HCT116 (cell line): ENCODE data around the gene ACVR1B. TPM values are rescaled to one million over a fixed set of nuclear protein-coding genes. Genes with fewer than 3 reads are reported as not detected.

Experiments
- ATAC-seq: fragments of 200-7000 bp; cut with Tn5 transposase; 2 replicates; pipeline ENCODE4 v1.9.1; 2020; ENCODE audit warnings: mild to moderate bottlenecking, moderate library complexity
- BruUV-seq: library from RNA; stranded (reverse); fragments of 400-500 nt; replicated peaks from 2 replicates; lab custom pipeline; 2021; lab: Mats Ljungman, UMichigan
- CTCF ChIA-PET: fragments of 300-600 bp; sonication (Branson Sonifier 250); formaldehyde crosslinking; loops from one replicate; lab custom pipeline; 2021; ENCODE audit warnings: antibody characterized with exemption; lab: Charles Lee
- POLR2A ChIA-PET: fragments of 300-600, 350-600 bp; sonication (Branson Sonifier 250); formaldehyde crosslinking; loops from one replicate; lab custom pipeline; 2021; ENCODE audit warnings: antibody characterized with exemption; lab: Charles Lee
- RAD21 ChIA-PET, 2 experiments: fragments of 300-600 bp; sonication (Branson Sonifier 250); formaldehyde crosslinking; loops; one replicate each; lab custom pipeline; 2023; ENCODE audit warnings: low total read pairs in 2 of 2; ENCODE audit not compliant: uncharacterized antibody in 2 of 2, unreplicated experiment in 2 of 2, low non-redundant PET in 1 of 2; lab: Charles Lee
- DNase-seq: peaks from one replicate; pipeline ENCODE4 v3.0.0-alpha.2; 2010; ENCODE audit warnings: low read depth, low spot score
- H2AFZ ChIP-seq: fragments of 200-600 bp; shearing (Covaris generic), sonication (generic); 2 replicates; pipeline ENCODE4 v1.6.1; 2017; ENCODE audit warnings: low read depth, mixed run types, mixed read lengths, antibody characterized with exemption, low read length; ENCODE audit not compliant: poor library complexity, severe bottlenecking
- H3K27ac ChIP-seq: 2 replicates; pipeline ENCODE4 v1.5.1; 2012; ENCODE audit warnings: low read depth, low read length
- H3K27me3 ChIP-seq: fragments of 200-600 bp; sonication (generic); 2 replicates; pipeline ENCODE4 v1.6.1; 2016; ENCODE audit warnings: mixed run types, low read length, mixed read lengths; ENCODE audit not compliant: insufficient read depth
- H3K36me3 ChIP-seq, 2 experiments: fragments of 200-500 bp in 1 of 2; fragments of 200-600 bp in 1 of 2; sonication (Bioruptor generic) in 1 of 2; sonication (generic) in 1 of 2; 2 replicates each; pipeline versions ENCODE4 v1.5.1 to v1.6.1; 2014 to 2016; ENCODE audit warnings: low read length in 2 of 2, inconsistent platforms in 1 of 2, mixed read lengths in 1 of 2, mixed run types in 1 of 2; ENCODE audit not compliant: insufficient read depth in 2 of 2, control insufficient read depth in 1 of 2
- H3K4me1 ChIP-seq, 2 experiments: fragments of 200-600 bp in 1 of 2; sonication (generic) in 1 of 2; 2 replicates each; pipeline versions ENCODE4 v1.5.1 to v1.6.1; 2012 to 2017; ENCODE audit warnings: low read length in 2 of 2, inconsistent platforms in 1 of 2, mild to moderate bottlenecking in 1 of 2, mixed read lengths in 1 of 2, mixed run types in 1 of 2, moderate library complexity in 1 of 2; ENCODE audit not compliant: insufficient read depth in 2 of 2, control insufficient read depth in 1 of 2
- H3K4me2 ChIP-seq: fragments of 200-600 bp; sonication (generic); 2 replicates; pipeline ENCODE4 v1.6.1; 2017; ENCODE audit warnings: mixed run types, low read length, mixed read lengths
- H3K4me3 ChIP-seq, 2 experiments: fragments of 200-600 bp in 1 of 2; sonication (generic) in 1 of 2; replicated peaks in 1 of 2; 2 replicates each; pipeline ENCODE4 v1.5.1; 2011 to 2016; ENCODE audit warnings: low read length in 2 of 2, control low read depth in 1 of 2, low read depth in 1 of 2, mild to moderate bottlenecking in 1 of 2, mixed read lengths in 1 of 2, mixed run types in 1 of 2
- H3K79me2 ChIP-seq: fragments of 200-600 bp; sonication (generic); 2 replicates; pipeline ENCODE4 v1.6.1; 2017; ENCODE audit warnings: mild to moderate bottlenecking, mixed run types, low read length, moderate library complexity, mixed read lengths; ENCODE audit not compliant: insufficient read depth
- H3K9ac ChIP-seq: fragments of 200-600 bp; sonication (generic); 2 replicates; pipeline ENCODE4 v1.6.1; 2016; ENCODE audit warnings: low read length, mixed read lengths
- H3K9me2 ChIP-seq: fragments of 200-600 bp; sonication (generic), shearing (Covaris generic); 2 replicates; pipeline ENCODE4 v1.6.1; 2017; ENCODE audit warnings: mixed run types, mild to moderate bottlenecking, moderate library complexity; ENCODE audit not compliant: insufficient read depth
- H3K9me3 ChIP-seq, 2 experiments: fragments of 200-500 bp in 1 of 2; fragments of 200-600 bp in 1 of 2; sonication (Bioruptor generic) in 1 of 2; sonication (generic) in 1 of 2; 2 replicates each; pipeline ENCODE4 v1.6.1; 2014 to 2017; ENCODE audit warnings: low read length in 2 of 2, mixed read lengths in 2 of 2, inconsistent platforms in 1 of 2, low read depth in 1 of 2, mild to moderate bottlenecking in 1 of 2, mixed run types in 1 of 2, moderate library complexity in 1 of 2; ENCODE audit not compliant: control insufficient read depth in 1 of 2, insufficient read depth in 1 of 2
- H4K20me1 ChIP-seq: fragments of 200-600 bp; sonication (generic), shearing (Covaris generic); 2 replicates; pipeline ENCODE4 v1.6.1; 2017; ENCODE audit warnings: mixed run types, mild to moderate bottlenecking, moderate library complexity; ENCODE audit not compliant: insufficient read depth
- ELF1 ChIP-seq: IDR thresholded peaks from 2 replicates; pipeline ENCODE4 v1.6.1; 2012; ENCODE audit warnings: low read depth, borderline replicate concordance
- EZH2 ChIP-seq: fragments of 200-600 bp; sonication (generic); IDR thresholded peaks from 2 replicates; pipeline ENCODE4 v1.6.1; 2017; ENCODE audit warnings: antibody characterized with exemption, mixed run types
- EZH2phosphoT487 ChIP-seq: fragments of 200-600 bp; IDR thresholded peaks from 2 replicates; pipeline ENCODE4 v1.6.1; 2018; ENCODE audit warnings: antibody characterized with exemption, borderline replicate concordance
- FOSL1 ChIP-seq: IDR thresholded peaks from 2 replicates; pipeline ENCODE4 v1.6.1; 2012; ENCODE audit warnings: low read depth
- POLR2A ChIP-seq: IDR thresholded peaks from 2 replicates; pipeline ENCODE4 v1.7.0; 2011; ENCODE audit warnings: borderline replicate concordance; ENCODE audit not compliant: insufficient read depth, insufficient read length; ENCODE audit errors: extremely low read depth
- POLR2AphosphoS5 ChIP-seq: IDR thresholded peaks from 2 replicates; pipeline ENCODE4 v1.6.1; 2011; ENCODE audit warnings: mild to moderate bottlenecking, low read depth, low read length, moderate library complexity
- SIN3A ChIP-seq: IDR thresholded peaks from 2 replicates; pipeline ENCODE4 v1.6.1; 2012; ENCODE audit warnings: low read depth
- SRF ChIP-seq: IDR thresholded peaks from 2 replicates; pipeline ENCODE4 v1.6.1; 2012; ENCODE audit warnings: low read depth
- YY1 ChIP-seq: IDR thresholded peaks from 2 replicates; pipeline ENCODE4 v1.6.1; 2011; ENCODE audit warnings: low read length, low read depth, moderate library complexity, mild to moderate bottlenecking; ENCODE audit not compliant: insufficient replicate concordance; ENCODE audit errors: extremely low read depth
- ZFX ChIP-seq: fragments of 450-650 bp; IDR thresholded peaks from 2 replicates; pipeline ENCODE4 v1.6.1; 2017
- intact Hi-C: fragments of 100-400 bp; cut with micrococcal nuclease; formaldehyde crosslinking; loops from 2 replicates; pipeline ENCODE4 v1.10.0; 2022
- total RNA-seq: library from RNA; stranded (reverse); gene quantifications from one replicate; pipeline ENCODE4 v1.2.1, GENCODE V29; 2021; ENCODE audit not compliant: unreplicated experiment
- TF ChIP-seq, protein P1 (sequence below): IDR thresholded peaks from 2 replicates; pipeline ENCODE4 v1.6.1; 2012
- TF ChIP-seq, protein P2 (sequence below): IDR thresholded peaks from 2 replicates; pipeline ENCODE4 v1.6.1; 2012; ENCODE audit warnings: low read depth

Gene ACVR1B
- total RNA-seq, 1 experiment from 2014 or later, result 22.7 TPM

DNA sequence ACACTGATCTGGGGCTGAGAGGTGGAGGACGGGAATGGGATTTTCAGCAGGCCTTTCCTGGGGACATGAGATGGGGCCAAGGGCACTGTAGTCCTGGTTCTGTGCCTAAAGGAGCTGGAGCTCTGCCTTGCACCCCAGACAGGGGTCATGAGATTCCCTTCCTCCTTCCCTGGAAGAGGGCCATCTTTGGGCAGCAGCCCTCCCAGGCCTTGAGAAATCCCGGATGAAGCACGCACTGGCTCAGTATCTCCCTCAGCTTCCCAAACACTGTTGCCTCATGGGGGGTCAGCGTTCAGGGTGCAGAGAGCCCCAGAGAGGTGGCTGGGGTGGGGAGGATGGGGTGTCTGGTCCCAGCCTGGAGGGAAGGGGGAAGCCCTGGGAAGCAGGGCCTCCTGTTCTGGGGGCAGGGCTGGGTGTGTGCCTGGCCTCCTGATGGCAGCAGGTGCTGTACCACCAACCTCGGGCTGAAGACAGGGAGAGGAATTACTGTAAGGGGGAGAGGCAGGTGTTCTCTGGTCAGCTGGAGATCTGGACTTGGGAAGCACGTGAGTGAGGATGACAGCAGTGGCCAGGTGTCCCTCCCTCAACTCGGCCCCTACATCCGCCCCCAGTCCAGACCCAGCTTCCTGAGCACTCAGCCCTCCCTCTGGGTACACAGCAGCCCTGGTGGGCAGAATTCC, 91.3 kb downstream of the ACVR1B start:
- no TSS peak for BruUV-seq
- TF ChIP-seq ZFX (no peak), FOSL1 (no peak), SIN3A (no peak), POLR2AphosphoS5 (no peak), EZH2 (no peak)
- TF ChIP-seq, all 23 proteins: peak for 0
- intact Hi-C loops, result no loop called here
- no peak for DNase-seq
- H3K9me2 ChIP-seq, result no peaks in the 10 kb centered on the region
- H3K27ac ChIP-seq, result no peak overlapping the region
- H3K27me3 ChIP-seq, result no peaks in the 10 kb centered on the region
- ChIA-PET RAD21 (no interaction called here), POLR2A (no interaction called here), CTCF (interaction anchor here (0.8 kb wide), 1 partner anchor 26 kb away, joined by 3 read pairs; no protein-coding TSS in a partner anchor)
- no peaks in the 10 kb centered on the region for H3K9me3 ChIP-seq
- no peaks in the 10 kb centered on the region for H3K36me3 ChIP-seq
- H4K20me1 ChIP-seq, result no peaks in the 10 kb centered on the region
- peaks cover 20% of the 10 kb centered on the region for H3K79me2 ChIP-seq
- ATAC-seq, result no peak
- no peak overlapping the region for H3K9ac ChIP-seq
- no peak overlapping the region for H2AFZ ChIP-seq
- H3K4me3 ChIP-seq, result no peak overlapping the region
- H3K4me1 ChIP-seq, result peaks cover 0 to 21% of the 10 kb centered on the region in 2 experiments; a peak in 1 of 4 replicates
- H3K4me2 ChIP-seq, result no peak overlapping the region

DNA sequence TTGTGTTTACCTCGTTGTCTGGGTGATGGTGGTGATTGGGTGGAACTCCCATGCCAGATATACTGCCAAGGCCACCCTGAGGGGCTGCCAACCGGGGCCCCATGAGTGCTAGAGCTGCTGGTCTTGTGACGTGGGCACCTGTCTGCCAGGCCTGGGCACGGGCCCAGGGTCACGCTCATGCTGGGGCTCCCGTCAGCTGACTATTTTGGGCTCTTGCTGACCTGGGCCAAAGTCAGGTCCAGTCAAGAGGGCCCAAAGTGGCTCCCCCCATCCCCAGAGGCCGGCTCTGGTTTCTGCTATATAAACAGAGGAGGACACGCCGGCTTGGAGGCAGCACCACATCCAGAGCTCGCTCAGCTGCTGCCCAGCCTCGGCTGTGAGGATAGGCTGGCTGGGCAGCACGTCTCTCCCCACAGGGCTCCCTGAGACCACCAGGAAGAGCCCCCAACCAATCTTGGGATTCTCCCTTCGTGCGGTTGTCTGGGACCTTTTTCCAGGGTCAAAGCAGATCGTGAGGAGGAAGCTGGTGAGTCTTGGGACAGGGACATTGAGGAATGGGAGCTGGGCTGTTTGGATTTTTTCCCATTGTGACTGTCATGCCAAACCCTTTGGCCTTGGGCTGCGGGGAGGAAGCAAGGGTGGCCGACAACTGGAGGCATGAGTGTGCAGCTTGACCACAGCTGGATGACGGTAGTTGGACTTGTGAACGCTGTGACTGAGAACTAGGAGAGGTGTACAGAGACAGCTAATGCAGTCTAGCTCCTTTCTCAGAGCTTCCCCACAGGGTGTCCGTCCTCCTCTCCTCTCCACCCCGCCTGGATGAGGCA, 92.1 kb downstream of the ACVR1B start:
- H3K4me2 ChIP-seq, result no peak overlapping the region
- H3K4me3 ChIP-seq, result no peak overlapping the region
- no peaks in the 10 kb centered on the region for H3K9me2 ChIP-seq
- H3K4me1 ChIP-seq, result peaks cover 0 to 14% of the 10 kb centered on the region in 2 experiments; a peak in 1 of 4 replicates
- DNase-seq (no peak), ATAC-seq (no peak)
- peaks cover 15% of the 10 kb centered on the region for H3K79me2 ChIP-seq
- intact Hi-C loops, result no loop called here
- ChIA-PET POLR2A (no interaction called here), CTCF (interaction anchor here (0.8 kb wide), 1 partner anchor 25 kb away, joined by 3 read pairs; no protein-coding TSS in a partner anchor), RAD21 (no interaction called here)
- no peaks in the 10 kb centered on the region for H3K27me3 ChIP-seq
- no peaks in the 10 kb centered on the region for H3K9me3 ChIP-seq
- no peaks in the 10 kb centered on the region for H4K20me1 ChIP-seq
- H3K27ac ChIP-seq, result no peak overlapping the region
- H3K9ac ChIP-seq, result no peak overlapping the region
- H3K36me3 ChIP-seq, result no peaks in the 10 kb centered on the region
- no TSS peak for BruUV-seq
- no peak overlapping the region for H2AFZ ChIP-seq
- no peak for TF ChIP-seq SRF
- TF ChIP-seq, protein P1, sequence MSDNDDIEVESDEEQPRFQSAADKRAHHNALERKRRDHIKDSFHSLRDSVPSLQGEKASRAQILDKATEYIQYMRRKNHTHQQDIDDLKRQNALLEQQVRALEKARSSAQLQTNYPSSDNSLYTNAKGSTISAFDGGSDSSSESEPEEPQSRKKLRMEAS, result no peak
- no peak for TF ChIP-seq ELF1
- TF ChIP-seq, protein P2, sequence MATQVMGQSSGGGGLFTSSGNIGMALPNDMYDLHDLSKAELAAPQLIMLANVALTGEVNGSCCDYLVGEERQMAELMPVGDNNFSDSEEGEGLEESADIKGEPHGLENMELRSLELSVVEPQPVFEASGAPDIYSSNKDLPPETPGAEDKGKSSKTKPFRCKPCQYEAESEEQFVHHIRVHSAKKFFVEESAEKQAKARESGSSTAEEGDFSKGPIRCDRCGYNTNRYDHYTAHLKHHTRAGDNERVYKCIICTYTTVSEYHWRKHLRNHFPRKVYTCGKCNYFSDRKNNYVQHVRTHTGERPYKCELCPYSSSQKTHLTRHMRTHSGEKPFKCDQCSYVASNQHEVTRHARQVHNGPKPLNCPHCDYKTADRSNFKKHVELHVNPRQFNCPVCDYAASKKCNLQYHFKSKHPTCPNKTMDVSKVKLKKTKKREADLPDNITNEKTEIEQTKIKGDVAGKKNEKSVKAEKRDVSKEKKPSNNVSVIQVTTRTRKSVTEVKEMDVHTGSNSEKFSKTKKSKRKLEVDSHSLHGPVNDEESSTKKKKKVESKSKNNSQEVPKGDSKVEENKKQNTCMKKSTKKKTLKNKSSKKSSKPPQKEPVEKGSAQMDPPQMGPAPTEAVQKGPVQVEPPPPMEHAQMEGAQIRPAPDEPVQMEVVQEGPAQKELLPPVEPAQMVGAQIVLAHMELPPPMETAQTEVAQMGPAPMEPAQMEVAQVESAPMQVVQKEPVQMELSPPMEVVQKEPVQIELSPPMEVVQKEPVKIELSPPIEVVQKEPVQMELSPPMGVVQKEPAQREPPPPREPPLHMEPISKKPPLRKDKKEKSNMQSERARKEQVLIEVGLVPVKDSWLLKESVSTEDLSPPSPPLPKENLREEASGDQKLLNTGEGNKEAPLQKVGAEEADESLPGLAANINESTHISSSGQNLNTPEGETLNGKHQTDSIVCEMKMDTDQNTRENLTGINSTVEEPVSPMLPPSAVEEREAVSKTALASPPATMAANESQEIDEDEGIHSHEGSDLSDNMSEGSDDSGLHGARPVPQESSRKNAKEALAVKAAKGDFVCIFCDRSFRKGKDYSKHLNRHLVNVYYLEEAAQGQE, result no peak
- TF ChIP-seq FOSL1, result no peak
- no peak for TF ChIP-seq POLR2A
- TF ChIP-seq SIN3A, result no peak
- TF ChIP-seq POLR2AphosphoS5, result no peak
- TF ChIP-seq EZH2phosphoT487, result no peak
- TF ChIP-seq YY1, result no peak
- TF ChIP-seq EZH2, result no peak
